IPS-11a (cell line): ENCODE measurements around the gene CEP89.
A peak's percentile ranks its signal among the peaks of the same experiment; 100 is the strongest.
"Not testable (repeated sequence)": the region's sequence is repeated elsewhere in the genome, so short reads cannot be mapped to it uniquely, and the experiment has no call there.

Experiments used
- H3K4me3 ChIP-seq: one replicate; pipeline ENCODE4 v1.5.1; 2013; ENCODE audit warnings: low read depth, low read length, control low read depth

Gene CEP89

GRCh38 chr19:32971715-32972540 lies at the start of gene CEP89, which contains the start of gene FAAP24:
TSS of gene CEP89 (minus strand) at chr19:32971958. CDS start at chr19:32971874, 84 bp downstream.
TSS of gene FAAP24 (plus strand) at chr19:32972242. CDS start at chr19:32973197, 955 bp downstream.
- peak within 1 kb of the TSS; percentile 78 for H3K4me3 ChIP-seq

DNA sequence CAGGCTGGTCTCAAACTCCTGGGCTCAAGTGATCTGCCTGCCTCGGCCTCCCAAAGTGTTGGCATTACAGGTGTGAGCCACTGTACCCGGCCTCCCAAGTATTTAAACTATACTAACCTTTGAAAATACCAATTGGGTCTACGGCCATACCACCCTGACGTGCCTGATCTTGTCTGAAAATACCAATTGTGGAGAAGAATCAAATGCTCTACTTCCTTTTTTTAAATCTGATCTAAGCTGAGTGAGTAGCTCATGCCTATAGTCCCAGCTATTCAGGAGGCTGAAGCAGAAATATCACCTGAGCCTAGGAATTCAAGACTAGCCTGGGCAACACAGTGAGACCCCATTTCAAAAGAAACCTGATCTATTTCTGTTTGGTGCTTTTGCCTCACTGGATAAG lies 39.1 kb upstream of the CEP89 start:
- H3K4me3 ChIP-seq, result not testable (repeated sequence)

DNA sequence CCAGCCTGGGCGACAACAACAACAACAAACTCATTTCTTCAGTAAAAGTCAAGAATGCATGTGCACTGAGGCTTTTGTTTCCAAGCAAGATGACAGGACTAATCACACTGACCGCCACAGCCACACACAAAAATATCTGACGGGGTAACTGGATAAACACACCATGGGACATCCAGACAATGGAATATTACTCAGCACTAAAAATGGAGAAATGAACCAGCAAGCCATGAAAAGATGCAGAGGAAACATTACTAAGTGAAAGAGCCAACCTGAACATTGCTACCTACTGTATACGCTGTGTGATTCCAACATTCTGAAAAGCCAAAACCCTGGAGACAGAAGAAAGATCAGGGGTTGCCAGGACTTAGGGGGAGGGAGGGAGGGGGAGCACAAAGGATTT lies 37.0 kb upstream of the CEP89 start:
- no peak overlapping the region for H3K4me3 ChIP-seq

DNA sequence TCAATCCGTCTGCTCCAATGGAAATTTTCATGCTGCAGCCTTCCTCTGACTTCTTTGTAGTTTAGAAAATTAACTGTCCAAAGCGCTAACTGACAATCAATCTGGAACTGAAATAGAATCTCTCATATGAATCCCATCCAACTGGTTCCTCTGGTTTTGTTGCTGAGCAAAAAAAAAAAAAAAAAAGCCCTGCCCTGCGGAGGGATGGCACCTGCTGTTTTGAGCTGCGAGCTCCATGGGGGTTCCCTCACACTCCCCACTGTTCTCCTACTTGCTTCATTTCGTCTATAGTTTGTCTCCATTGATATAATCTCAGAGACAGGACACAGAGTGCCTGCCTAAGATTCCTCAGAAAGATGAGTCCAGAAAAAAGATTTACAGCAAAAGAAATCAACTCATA lies 33.7 kb upstream of the CEP89 start:
- H3K4me3 ChIP-seq, result no peak overlapping the region

DNA sequence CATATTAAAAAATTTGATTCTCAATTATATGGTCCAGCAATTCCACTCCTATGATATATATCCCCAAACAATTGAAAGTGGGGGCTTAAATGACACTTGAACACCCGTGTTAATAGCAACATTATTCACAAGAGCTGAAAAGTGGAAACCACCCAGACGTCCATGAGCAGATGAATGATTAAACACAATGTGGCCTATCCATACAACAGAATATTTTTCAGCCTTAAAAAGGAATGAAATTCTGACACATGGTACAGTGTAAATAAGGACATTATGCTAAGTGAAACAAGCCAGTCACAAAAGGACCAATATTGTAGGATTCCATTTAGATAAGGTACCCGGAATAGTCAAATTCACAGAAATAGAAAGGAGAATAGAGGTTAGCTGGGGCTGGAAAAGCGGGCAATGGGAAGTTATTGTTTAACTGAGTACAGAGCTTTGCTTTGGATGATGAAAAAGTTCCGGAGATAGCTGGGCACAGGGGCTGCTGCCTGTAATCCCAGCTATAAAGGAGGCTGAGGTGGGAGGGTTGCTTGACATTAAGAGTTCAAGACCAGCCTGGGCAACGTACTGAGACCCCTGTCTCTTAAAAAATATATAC lies 31.8 kb upstream of the CEP89 start:
- H3K4me3 ChIP-seq, result not testable (repeated sequence)

DNA sequence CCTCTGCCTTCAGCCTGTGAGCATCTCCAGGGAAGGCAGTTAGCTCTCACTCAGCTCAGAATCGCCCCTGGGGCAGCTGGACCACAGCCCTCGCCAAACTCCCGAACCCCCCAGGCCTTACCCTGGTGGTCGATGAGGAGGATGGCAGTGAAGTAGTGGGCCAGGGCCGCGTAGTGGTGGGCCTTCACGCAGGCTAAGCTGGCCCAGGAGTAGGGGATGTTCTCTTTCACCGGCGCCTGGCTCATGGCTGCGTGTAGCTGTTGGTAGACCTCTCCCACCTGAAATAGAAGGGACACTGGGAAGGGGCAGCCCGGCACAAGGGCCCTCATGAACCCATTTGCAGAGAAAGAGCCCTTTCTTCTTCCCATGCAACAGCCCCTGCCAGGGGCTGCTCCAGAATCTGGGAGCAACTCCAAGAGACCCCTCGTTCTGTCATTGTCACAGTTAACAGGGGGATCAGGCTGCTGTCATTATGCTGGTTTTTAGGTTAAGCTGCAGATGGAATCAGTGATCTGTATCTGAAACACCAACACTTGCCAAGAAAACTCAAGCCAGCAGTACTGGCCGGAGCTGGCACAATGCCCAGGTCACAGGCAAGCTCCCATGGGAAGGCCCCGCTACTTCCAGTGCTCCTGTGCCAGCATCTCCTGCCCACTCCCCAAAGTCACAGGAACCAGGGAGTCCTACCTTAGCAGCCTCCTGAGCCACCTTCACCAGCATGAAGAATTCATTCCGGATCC lies 30.5 kb upstream of the CEP89 start:
- H3K4me3 ChIP-seq, result not testable (repeated sequence)

- H3K4me3 ChIP-seq, result no peak overlapping the region
Observed at GRCh38 chr19:33000910-33001309, 29.2 kb upstream of the CEP89 start.

DNA sequence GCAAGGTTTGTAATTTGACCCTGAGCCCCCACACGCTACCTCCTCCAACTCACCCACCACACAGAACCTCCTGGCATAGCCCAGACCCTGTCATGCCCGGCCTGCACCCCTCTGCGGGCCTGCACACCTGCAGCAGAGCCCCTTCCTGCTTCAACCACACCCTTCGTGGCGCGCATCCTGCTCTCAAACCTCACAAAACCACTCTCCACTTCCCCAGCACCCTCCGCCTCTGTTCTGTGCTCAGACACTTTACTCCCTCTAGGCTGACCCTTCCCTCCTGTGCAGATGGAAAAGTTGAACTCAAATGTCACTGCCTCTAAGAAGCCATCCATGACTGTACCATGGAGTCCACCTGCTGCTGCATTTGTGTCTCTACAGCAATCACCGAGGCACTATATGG lies 28.8 kb upstream of the CEP89 start:
- no peak overlapping the region for H3K4me3 ChIP-seq

GRCh38 chr19:32998722-32999121 lies 27.0 kb upstream of the CEP89 start:
- H3K4me3 ChIP-seq, result no peak overlapping the region

- no peak overlapping the region for H3K4me3 ChIP-seq
Observed at GRCh38 chr19:32997716-32998355, 26.1 kb upstream of the CEP89 start.

DNA sequence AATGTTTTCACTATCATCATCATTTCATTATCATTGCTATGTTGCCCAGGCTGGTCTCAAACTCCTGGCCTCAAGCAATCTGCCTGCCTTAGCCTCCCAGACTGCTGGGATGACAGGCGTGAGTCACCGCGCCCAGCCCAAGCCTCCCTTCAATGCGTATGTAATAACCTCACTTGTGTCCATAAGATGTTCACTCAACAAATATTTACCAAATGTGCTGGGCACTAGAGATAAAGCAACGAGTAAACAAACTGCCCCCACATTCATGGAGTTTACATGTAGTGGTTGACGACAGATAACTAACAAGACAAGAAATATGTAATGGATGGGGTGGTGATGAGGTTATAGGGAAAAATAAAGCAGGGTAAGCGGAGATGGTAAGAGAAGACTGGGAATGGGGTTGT lies 25.3 kb upstream of the CEP89 start:
- not testable (repeated sequence) for H3K4me3 ChIP-seq

- not testable (repeated sequence) for H3K4me3 ChIP-seq
Observed at GRCh38 chr19:32995966-32996365, 24.2 kb upstream of the CEP89 start.

DNA sequence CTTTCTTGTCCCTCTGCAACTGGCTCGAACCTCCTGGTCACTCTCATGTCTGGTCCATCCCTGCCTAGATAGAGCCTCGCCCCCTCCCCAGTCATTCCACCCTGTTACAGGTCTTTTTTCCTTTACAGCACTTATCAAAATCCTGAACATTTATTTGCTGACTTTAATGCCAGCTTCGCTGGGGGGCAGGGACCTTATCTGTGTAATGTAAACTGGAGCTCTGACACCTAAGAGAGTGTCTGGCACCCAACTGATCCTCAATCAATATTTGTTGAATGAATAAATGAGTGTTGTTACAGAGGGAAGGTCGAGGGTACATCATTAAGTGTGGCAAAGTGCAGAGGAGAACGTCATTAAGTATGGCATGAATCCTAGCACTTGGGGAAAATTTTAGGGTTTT lies 17.0 kb upstream of the CEP89 start:
- no peak overlapping the region for H3K4me3 ChIP-seq

GRCh38 chr19:32988254-32988653 lies 16.5 kb upstream of the CEP89 start:
- H3K4me3 ChIP-seq, result not testable (repeated sequence)

DNA sequence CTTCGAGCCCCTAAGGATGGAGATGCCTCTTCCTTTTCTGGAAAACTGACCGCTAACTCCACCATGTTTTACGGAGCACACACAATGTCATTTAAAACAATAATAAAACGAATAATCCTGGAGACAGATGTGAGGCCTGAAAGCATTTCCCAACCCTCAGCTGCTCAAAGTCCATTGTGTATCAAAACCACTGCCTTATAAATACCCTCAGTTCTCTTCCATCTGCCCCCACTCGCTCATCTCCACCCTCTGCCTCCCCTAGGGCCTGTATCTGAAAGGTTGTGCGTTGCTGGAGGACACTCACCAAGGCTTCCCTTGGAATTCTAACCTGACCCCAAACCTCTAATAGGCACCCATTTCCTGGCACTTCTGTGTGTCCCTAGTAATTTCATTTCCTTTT lies 10.7 kb upstream of the CEP89 start:
- not testable (repeated sequence) for H3K4me3 ChIP-seq

DNA sequence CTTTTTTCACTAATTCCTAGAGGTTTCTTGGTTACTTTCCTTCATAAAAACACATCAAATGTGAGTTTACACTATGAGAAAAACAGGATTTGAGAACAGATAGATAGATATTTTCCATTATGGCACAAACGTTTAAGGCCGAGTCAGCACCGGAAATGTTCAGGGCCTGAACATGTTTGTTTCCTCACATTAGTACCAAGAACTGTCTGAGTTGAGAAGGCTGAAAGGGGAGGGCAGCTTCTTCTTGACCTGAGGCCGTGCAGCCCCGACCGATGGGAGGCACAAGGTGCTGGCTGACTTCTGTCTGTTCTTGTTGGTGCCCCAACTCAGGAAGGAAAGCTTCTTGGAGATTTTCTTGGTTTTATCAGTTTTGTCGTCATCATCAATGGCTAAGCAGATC lies 8.0 kb upstream of the CEP89 start:
- H3K4me3 ChIP-seq, result not testable (repeated sequence)

DNA sequence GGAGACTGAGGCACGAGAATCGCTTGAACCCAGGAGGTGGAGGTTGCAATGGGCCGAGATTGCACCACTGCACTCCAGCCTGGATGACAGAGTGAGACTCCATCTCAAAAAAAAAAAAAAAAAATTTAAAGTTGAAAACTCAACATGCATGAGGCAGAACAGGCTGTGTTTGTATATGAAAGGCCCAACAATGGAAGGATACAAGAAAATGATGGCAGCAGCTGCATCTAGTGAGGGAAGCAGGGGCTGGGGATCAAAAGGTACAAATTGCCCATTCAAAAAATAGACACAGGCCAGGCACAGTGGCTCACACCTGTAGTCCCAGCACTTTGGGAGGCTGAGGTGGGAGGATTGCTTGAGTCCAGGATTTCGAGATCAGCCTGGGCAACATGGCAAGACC lies 6.1 kb upstream of the CEP89 start:
- H3K4me3 ChIP-seq, result not testable (repeated sequence)

GRCh38 chr19:32977280-32977679 lies 5.5 kb upstream of the CEP89 start:
- no peak overlapping the region for H3K4me3 ChIP-seq

DNA sequence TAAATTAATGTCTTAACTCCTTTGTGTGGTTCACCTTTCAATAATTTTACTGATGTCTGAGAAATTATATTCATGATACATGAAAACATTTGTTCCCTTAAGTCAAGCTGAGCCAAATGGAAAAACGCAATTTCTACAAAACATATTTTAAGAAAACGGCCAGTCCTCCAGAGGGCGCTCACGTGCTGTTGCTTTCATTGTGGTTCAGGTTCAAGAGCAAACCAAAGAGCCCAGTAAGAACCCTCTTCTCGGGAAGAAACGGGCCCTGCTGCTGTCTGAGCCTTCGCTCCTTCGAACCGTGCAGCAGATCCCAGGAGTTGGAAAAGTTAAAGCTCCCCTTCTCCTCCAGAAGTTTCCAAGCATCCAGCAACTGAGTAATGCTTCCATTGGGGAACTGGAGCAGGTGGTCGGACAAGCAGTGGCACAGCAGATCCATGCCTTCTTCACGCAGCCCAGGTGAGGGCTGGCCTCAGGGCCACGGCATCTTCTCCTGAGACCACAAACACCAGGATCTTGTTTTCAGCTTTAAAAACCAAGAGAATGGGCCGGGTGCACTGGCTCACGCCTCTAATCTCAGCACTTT lies 4.6 kb upstream of the CEP89 start:
- H3K4me3 ChIP-seq, result no peak overlapping the region

DNA sequence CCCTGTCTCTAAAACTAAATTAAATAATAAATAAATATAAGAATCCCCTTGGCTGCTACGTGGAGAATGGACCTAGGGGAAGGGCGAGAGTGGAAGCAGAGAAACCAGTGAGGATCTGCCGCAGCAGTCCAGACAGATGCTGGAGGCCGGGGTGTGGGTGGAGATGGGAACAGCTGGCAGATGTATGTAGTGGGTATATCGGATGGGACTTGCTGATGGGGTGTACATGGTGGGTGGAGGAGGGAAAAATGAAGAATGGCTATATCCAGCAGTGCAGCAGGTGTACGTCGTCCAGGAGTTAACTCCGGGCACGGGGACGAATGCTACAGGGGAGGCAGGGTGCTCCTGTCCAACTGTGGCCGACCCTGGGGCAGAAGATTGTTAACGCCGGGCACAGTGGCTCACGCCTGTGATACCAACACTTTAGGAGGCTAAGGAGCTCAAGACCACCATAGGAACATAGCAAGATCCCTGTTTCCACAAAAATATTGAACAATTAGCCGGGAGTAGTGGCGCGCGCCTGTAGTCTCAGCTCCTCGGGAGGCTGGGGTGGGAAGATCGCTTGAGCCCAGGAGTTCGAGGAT lies 654 bp downstream of the CEP89 start:
- peak overlapping the region; percentile 78 for H3K4me3 ChIP-seq

GRCh38 chr19:32969549-32969948 lies 2.2 kb downstream of the CEP89 start:
- no peak overlapping the region for H3K4me3 ChIP-seq
